Stimulated activated CD4-positive, alpha-beta T cell treated with anti-CD3 and anti-CD28 coated beads, Interleukin-4, amount 100 ng/mL, for 24 hours (primary cell): ENCODE results near the gene PRKACG.

ENCODE experiments used
- DNase-seq: peaks from one replicate; pipeline ENCODE4 v3.0.0-alpha.2; 2020

Gene PRKACG

GRCh38 chr9:68980341-68980914 lies 33.5 kb downstream of the PRKACG start:
- DNase-seq = no peak

DNA sequence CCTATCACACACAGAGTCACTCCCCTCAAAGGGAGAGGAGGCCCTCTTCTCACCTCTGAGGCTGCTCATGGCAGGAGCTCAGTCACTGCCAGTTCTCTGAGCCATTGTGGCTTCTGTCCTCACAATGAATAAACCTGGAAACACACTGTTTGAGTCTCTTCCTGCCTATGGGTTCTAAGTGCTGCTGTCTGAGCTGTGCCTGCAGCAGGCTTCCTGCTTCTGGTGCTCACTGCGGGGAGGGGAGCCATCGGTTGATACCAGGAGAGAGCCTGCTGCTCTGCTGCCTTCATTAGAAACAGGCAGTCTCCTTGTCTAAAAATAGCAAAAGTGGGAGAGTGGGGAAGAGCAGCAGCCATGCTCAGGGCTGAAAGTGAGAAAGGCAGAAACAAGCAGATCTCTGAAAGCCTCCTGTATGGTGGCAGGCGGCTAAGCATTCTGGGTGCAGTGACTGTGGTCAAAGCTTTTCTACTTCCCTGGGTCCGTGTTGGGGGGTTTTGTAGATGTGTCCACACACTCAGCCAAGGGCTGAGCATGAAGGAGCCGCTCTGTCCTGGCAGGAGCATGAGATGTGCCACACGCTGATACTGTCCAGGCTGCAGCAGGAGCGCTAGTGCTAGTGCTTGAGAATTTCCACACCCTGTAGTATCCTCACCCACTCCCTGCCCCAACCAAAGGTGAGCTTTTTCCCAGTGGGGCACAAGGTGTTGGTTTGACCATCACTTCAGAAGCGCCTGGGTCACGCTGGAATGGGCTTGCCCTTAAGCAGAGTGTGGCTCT lies 34.2 kb downstream of the PRKACG start:
- DNase-seq = peak; percentile 25

GRCh38 chr9:68978501-68978900 lies 35.4 kb downstream of the PRKACG start:
- DNase-seq = no peak

DNA sequence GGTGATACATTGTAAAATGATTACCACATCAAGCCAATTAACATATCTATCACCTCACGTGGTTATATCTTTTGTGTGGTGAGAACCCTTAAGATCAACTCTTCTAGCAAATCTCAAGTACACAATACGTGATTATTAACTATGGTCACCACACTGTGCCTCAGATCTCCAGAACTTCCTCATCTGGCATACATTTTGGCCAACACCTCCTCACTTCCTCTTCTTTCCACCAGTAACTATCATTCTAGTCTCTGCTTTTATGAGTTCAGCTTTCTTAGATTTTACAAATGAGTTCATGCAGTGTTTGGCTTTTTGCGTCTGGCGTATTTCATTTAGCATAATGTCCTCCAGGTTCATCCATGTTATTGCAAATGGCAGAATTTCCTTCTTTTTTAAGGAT lies 35.8 kb downstream of the PRKACG start:
- no peak for DNase-seq

DNA sequence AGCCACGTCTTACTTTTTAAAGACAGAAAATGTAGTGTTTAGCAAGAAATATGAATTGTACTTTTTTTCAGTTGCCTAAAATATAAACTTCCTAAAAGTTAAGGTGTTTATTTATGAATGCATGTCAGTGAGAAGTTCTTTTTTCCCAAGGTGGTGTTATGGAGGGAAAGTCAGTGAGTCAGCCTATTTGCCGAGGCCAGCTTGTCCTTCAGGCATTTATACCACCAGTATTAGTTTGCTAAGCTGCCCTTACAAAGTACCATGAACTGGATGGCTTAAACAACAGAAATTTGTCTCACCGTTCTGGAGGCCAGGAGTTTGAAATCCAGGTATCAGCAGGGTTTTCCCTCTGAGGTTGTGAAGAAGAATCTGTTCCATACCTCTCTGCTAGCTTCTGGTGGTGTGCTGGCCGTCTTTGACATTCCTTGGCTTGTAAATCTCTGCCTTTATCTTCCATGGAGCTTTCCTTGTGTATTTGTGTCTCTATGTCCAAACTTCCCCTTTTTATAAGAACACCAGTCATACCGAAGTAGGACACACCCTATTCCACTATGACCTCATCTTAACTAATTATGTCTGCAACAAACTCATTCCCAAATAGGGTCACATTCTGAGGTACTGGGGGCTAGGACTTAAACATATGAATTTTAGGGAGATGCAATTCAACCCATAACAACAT lies 38.4 kb downstream of the PRKACG start:
- no peak for DNase-seq

- no peak for DNase-seq
These were observed 39.0 kb downstream of the PRKACG start for GRCh38 chr9:68974901-68975300.

GRCh38 chr9:68974431-68974830 lies 39.5 kb downstream of the PRKACG start:
- peak; percentile 25 for DNase-seq

- DNase-seq = no peak
These were observed 40.3 kb downstream of the PRKACG start for GRCh38 chr9:68973619-68974018.

GRCh38 chr9:68970151-68970550 lies 43.8 kb downstream of the PRKACG start:
- no peak for DNase-seq

DNA sequence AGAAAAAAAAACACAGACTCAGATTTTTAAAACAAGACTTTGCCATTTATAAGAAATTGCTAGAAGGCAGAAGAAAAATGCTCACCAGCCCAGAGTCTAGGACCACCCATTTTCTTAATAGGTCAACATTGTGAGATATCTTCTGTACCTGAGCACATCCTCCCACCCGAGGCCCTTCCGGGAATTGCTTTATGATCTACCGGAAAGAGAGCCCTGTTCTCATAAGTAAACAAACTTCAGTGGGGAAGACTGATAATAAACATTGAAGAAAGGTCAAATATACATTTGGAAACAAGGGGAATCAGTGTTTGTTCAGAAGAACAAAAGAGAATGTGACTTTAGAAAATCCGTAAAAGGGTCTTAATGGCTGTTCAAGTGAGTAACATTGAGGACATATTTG lies 44.4 kb downstream of the PRKACG start:
- DNase-seq = no peak

GRCh38 chr9:68967800-68968199 lies 46.1 kb downstream of the PRKACG start:
- no peak for DNase-seq

DNA sequence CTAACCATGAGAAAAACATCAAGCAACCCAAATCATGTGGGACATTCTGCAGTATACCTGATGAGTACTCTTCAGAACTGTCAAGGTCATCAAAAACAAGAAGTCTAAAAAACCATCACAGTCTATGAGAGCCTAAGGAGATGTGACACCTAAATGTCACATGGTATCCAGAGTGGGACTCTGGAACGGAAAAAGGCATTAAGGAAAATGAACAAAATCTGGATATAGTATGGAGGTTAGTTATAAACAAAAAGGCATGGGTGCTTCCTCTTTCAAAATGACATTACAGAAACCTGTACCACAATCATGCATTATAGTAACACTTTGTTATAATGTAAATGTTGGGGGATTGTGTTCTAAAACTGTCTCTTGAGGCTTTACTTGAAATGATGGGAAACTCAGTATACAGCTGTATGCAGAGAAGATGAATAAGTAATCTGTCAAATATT lies 47.4 kb downstream of the PRKACG start:
- no peak for DNase-seq

GRCh38 chr9:68964765-68965164 lies 49.1 kb downstream of the PRKACG start:
- no peak for DNase-seq

- no peak for DNase-seq
These were observed 49.8 kb downstream of the PRKACG start for GRCh38 chr9:68964102-68964541.

- DNase-seq = no peak
These were observed 50.5 kb downstream of the PRKACG start for GRCh38 chr9:68963416-68963815.
